HUES6 (cell line): ENCODE data around the gene FUS.
"Not testable (repeated sequence)": the region's sequence is repeated elsewhere in the genome, so short reads cannot be mapped to it uniquely, and the experiment has no call there.

Experiments
- H3K27ac ChIP-seq: 2 replicates; pipeline ENCODE4 v1.7.0; 2013; ENCODE audit warnings: low read depth, mild to moderate bottlenecking, low read length, inconsistent platforms
- H3K27me3 ChIP-seq: 2 replicates; pipeline ENCODE4 v1.6.1; 2013; ENCODE audit warnings: low read length; ENCODE audit not compliant: control insufficient read depth, insufficient read depth
- H3K36me3 ChIP-seq: 2 replicates; pipeline ENCODE4 v1.6.1; 2013; ENCODE audit warnings: low read length; ENCODE audit not compliant: control insufficient read depth, insufficient read depth
- H3K4me1 ChIP-seq: 2 replicates; pipeline ENCODE4 v1.6.1; 2013; ENCODE audit warnings: low read length; ENCODE audit not compliant: control insufficient read depth, insufficient read depth
- H3K4me3 ChIP-seq: 2 replicates; pipeline ENCODE4 v1.5.1; 2013; ENCODE audit warnings: low read depth, low read length
- H3K9ac ChIP-seq: one replicate; pipeline ENCODE4 v1.6.1; 2013; ENCODE audit warnings: mild to moderate bottlenecking, low read length
- H3K9me3 ChIP-seq: 2 replicates; pipeline ENCODE4 v1.6.1; 2013; ENCODE audit warnings: low read depth, low read length; ENCODE audit not compliant: control insufficient read depth, insufficient read depth

The FUS gene

GRCh38 chr16:31188450-31189411 lies 8.8 kb downstream of the FUS start:
- H3K4me3 ChIP-seq = no peak overlapping the region
- H3K36me3 ChIP-seq = peaks cover 100% of the 10 kb centered on the region

GRCh38 chr16:31189412-31189778 lies 9.5 kb downstream of the FUS start:
- Histone ChIP-seq H3K4me3 (no peak overlapping the region), H3K36me3 (peaks cover 100% of the 10 kb centered on the region), H3K27ac (no peak overlapping the region), H3K9ac (no peak overlapping the region), H3K4me1 (no peaks in the 10 kb centered on the region), H3K27me3 (no peaks in the 10 kb centered on the region), H3K9me3 (no peaks in the 10 kb centered on the region)

More at GRCh38 chr16:31188450-31189411, 8.8 kb downstream of the FUS start:
- Histone ChIP-seq H3K9me3 (no peaks in the 10 kb centered on the region), H3K27me3 (no peaks in the 10 kb centered on the region), H3K9ac (no peak overlapping the region), H3K27ac (no peak overlapping the region), H3K4me1 (0 out of 2 replicates have a peak, but pooled peaks cover 3% of the 10 kb centered on the region)

- Histone ChIP-seq H3K9ac (no peak overlapping the region), H3K4me3 (no peak overlapping the region), H3K27ac (no peak overlapping the region), H3K36me3 (peaks cover 100% of the 10 kb centered on the region), H3K4me1 (no peaks in the 10 kb centered on the region), H3K9me3 (no peaks in the 10 kb centered on the region), H3K27me3 (no peaks in the 10 kb centered on the region)
These were observed 10.1 kb downstream of the FUS start for GRCh38 chr16:31190061-31190460.

- no peak overlapping the region for H3K4me3 ChIP-seq
- peaks cover 100% of the 10 kb centered on the region for H3K36me3 ChIP-seq
- H3K9ac ChIP-seq = no peak overlapping the region
- no peaks in the 10 kb centered on the region for H3K9me3 ChIP-seq
- no peaks in the 10 kb centered on the region for H3K27me3 ChIP-seq
- no peaks in the 10 kb centered on the region for H3K4me1 ChIP-seq
- H3K27ac ChIP-seq = no peak overlapping the region
These were observed 11.0 kb downstream of the FUS start for GRCh38 chr16:31190818-31191444.

- H3K27ac ChIP-seq = no peak overlapping the region
- H3K9me3 ChIP-seq = no peaks in the 10 kb centered on the region
- H3K9ac ChIP-seq = no peak overlapping the region
- H3K4me3 ChIP-seq = no peak overlapping the region
- no peaks in the 10 kb centered on the region for H3K4me1 ChIP-seq
- peaks cover 100% of the 10 kb centered on the region for H3K36me3 ChIP-seq
- no peaks in the 10 kb centered on the region for H3K27me3 ChIP-seq
These were observed 11.9 kb downstream of the FUS start for GRCh38 chr16:31191697-31192428.

- no peak overlapping the region for H3K27ac ChIP-seq
- H3K36me3 ChIP-seq = peaks cover 94% of the 10 kb centered on the region
These were observed 13.1 kb downstream of the FUS start for GRCh38 chr16:31192856-31193642.

GRCh38 chr16:31193874-31194273 lies 13.9 kb downstream of the FUS start:
- Histone ChIP-seq H3K27ac (no peak overlapping the region), H3K4me1 (no peaks in the 10 kb centered on the region), H3K4me3 (no peak overlapping the region), H3K27me3 (no peaks in the 10 kb centered on the region), H3K9me3 (no peaks in the 10 kb centered on the region), H3K9ac (no peak overlapping the region), H3K36me3 (peaks cover 92% of the 10 kb centered on the region)

More at GRCh38 chr16:31192856-31193642, 13.1 kb downstream of the FUS start:
- Histone ChIP-seq H3K9ac (no peak overlapping the region), H3K4me3 (no peak overlapping the region), H3K9me3 (no peaks in the 10 kb centered on the region), H3K27me3 (no peaks in the 10 kb centered on the region), H3K4me1 (no peaks in the 10 kb centered on the region)

- H3K9me3 ChIP-seq = no peaks in the 10 kb centered on the region
- peaks cover 89% of the 10 kb centered on the region for H3K36me3 ChIP-seq
- no peak overlapping the region for H3K27ac ChIP-seq
- no peaks in the 10 kb centered on the region for H3K27me3 ChIP-seq
- no peak overlapping the region for H3K9ac ChIP-seq
- H3K4me3 ChIP-seq = no peak overlapping the region
- H3K4me1 ChIP-seq = no peaks in the 10 kb centered on the region
These were observed 15.0 kb downstream of the FUS start for GRCh38 chr16:31194898-31195297.

GRCh38 chr16:31195861-31196260 lies 15.9 kb downstream of the FUS start:
- not testable (repeated sequence) for H3K27me3 ChIP-seq, H3K9ac ChIP-seq, H3K4me1 ChIP-seq, H3K9me3 ChIP-seq, H3K4me3 ChIP-seq, H3K27ac ChIP-seq
- H3K36me3 ChIP-seq = peaks cover 81% of the 10 kb centered on the region

GRCh38 chr16:31196324-31197088 lies 16.6 kb downstream of the FUS start:
- Histone ChIP-seq H3K9me3 (no peaks in the 10 kb centered on the region), H3K36me3 (peaks cover 74% of the 10 kb centered on the region), H3K4me1 (peaks cover 5% of the 10 kb centered on the region), H3K27me3 (no peaks in the 10 kb centered on the region; the same call in 1 of the 2 replicates), H3K4me3 (no peak overlapping the region), H3K9ac (no peak overlapping the region), H3K27ac (no peak overlapping the region)
